Left renal pelvis (tissue), 4 donors: ENCODE results near the gene HNRNPA0. TPM values are rescaled to one million over a fixed set of nuclear protein-coding genes. Genes with fewer than 3 reads are reported as not detected.

Experiments
- DNase-seq, 4 donors: peaks; one replicate each; pipeline ENCODE4 v3.0.0-alpha.2; 2013; ENCODE audit warnings: low read depth in 4 of 4, low spot score in 3 of 4
- polyA plus RNA-seq, 4 donors: library from polyadenylated mRNA; unstranded; fragments of 120-200 nt; gene quantifications; one replicate each; pipeline ENCODE4 v1.2.1, GENCODE V29; 2013; ENCODE audit not compliant: insufficient read length in 4 of 4

The HNRNPA0 gene
- polyA plus RNA-seq, 4 donors = 69.1 to 76.1 (median 72.7) TPM

GRCh38 chr5:137728048-137728447 is 26.1 kb downstream of the HNRNPA0 start:
- DNase-seq = no peak

GRCh38 chr5:137727623-137728022 is 26.5 kb downstream of the HNRNPA0 start:
- no peak for DNase-seq

- DNase-seq = no peak
Observed at GRCh38 chr5:137724251-137724650, 29.9 kb downstream of the HNRNPA0 start.

GRCh38 chr5:137718611-137719010 is 35.6 kb downstream of the HNRNPA0 start:
- no peak for DNase-seq

- DNase-seq = no peak
Observed at GRCh38 chr5:137716337-137716736, 37.8 kb downstream of the HNRNPA0 start.

- no peak for DNase-seq
Observed at GRCh38 chr5:137715456-137715855, 38.7 kb downstream of the HNRNPA0 start.

- no peak for DNase-seq
Observed at GRCh38 chr5:137714946-137715345, 39.2 kb downstream of the HNRNPA0 start.

GRCh38 chr5:137714494-137714893 is 39.7 kb downstream of the HNRNPA0 start:
- no peak for DNase-seq

- no peak for DNase-seq
Observed at GRCh38 chr5:137712139-137712667, 42.0 kb downstream of the HNRNPA0 start.

GRCh38 chr5:137710086-137710485 is 44.1 kb downstream of the HNRNPA0 start:
- DNase-seq = no peak

- DNase-seq = no peak
Observed at GRCh38 chr5:137708796-137709559, 45.2 kb downstream of the HNRNPA0 start.

- DNase-seq = no peak
Observed at GRCh38 chr5:137708062-137708461, 46.1 kb downstream of the HNRNPA0 start.

- DNase-seq = no peak
Observed at GRCh38 chr5:137706841-137707240, 47.3 kb downstream of the HNRNPA0 start.

GRCh38 chr5:137705106-137705505 is 49.1 kb downstream of the HNRNPA0 start:
- DNase-seq = no peak

- DNase-seq = no peak
Observed at GRCh38 chr5:137703565-137703964, 50.6 kb downstream of the HNRNPA0 start.

GRCh38 chr5:137700282-137700680 is 53.9 kb downstream of the HNRNPA0 start:
- DNase-seq = no peak

GRCh38 chr5:137699336-137700281 is 54.6 kb downstream of the HNRNPA0 start:
- DNase-seq = no peak

GRCh38 chr5:137696481-137696880 is 57.7 kb downstream of the HNRNPA0 start:
- DNase-seq = no peak

GRCh38 chr5:137695651-137696428 is 58.3 kb downstream of the HNRNPA0 start:
- DNase-seq = no peak
